ENCODE measurements around the gene LRRC47. TPM values are rescaled to one million over a fixed set of nuclear protein-coding genes. Genes with fewer than 3 reads are reported as not detected.

LRRC47 gene
- total and polyA plus RNA-seq, 2 of the 13 experiments (the other 11 are each of a cell fraction or from before 2014, with no cell fraction given), result 18.3 to 52.5 TPM

DNA sequence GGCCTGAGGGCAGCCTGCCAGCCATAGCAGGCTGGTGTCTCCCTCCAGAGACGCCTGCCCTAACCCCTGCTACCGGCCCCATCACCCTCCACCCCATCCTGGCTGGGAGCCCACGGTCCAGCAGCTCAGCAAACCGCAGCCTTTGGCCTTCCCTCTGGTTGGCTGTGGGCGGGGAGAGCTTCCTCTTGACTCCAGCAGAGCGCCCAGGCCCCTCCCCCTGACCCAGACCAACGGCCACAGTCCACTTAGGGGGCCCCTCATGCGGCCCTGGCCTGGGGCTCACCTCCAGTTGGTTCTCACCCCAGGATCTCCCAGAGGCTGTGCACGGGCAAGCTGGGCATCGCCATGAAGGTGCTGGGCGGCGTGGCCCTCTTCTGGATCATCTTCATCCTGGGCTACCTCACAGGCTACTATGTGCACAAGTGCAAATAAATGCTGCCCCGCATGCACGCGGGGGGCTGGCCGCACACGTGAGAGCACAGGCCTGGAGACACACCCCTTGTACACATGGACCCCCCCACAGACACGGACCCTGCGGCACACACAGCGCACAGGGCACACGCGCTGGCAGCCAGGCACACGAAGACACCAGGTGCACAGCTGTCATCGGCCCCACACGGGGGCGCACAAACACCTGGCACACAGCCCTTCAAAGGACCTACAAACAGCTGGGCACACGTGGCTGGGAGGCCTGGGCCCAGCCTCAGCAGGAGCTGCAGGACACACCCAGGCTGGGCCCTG lies 20.6 kb downstream of the LRRC47 start (continued):
- TF ChIP-seq, protein P1, sequence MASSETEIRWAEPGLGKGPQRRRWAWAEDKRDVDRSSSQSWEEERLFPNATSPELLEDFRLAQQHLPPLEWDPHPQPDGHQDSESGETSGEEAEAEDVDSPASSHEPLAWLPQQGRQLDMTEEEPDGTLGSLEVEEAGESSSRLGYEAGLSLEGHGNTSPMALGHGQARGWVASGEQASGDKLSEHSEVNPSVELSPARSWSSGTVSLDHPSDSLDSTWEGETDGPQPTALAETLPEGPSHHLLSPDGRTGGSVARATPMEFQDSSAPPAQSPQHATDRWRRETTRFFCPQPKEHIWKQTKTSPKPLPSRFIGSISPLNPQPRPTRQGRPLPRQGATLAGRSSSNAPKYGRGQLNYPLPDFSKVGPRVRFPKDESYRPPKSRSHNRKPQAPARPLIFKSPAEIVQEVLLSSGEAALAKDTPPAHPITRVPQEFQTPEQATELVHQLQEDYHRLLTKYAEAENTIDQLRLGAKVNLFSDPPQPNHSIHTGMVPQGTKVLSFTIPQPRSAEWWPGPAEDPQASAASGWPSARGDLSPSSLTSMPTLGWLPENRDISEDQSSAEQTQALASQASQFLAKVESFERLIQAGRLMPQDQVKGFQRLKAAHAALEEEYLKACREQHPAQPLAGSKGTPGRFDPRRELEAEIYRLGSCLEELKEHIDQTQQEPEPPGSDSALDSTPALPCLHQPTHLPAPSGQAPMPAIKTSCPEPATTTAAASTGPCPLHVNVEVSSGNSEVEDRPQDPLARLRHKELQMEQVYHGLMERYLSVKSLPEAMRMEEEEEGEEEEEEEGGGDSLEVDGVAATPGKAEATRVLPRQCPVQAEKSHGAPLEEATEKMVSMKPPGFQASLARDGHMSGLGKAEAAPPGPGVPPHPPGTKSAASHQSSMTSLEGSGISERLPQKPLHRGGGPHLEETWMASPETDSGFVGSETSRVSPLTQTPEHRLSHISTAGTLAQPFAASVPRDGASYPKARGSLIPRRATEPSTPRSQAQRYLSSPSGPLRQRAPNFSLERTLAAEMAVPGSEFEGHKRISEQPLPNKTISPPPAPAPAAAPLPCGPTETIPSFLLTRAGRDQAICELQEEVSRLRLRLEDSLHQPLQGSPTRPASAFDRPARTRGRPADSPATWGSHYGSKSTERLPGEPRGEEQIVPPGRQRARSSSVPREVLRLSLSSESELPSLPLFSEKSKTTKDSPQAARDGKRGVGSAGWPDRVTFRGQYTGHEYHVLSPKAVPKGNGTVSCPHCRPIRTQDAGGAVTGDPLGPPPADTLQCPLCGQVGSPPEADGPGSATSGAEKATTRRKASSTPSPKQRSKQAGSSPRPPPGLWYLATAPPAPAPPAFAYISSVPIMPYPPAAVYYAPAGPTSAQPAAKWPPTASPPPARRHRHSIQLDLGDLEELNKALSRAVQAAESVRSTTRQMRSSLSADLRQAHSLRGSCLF (CRISPR knock-in tag; IDR thresholded peaks at IDR 0.05; ENCODE audit: borderline replicate concordance), result no peak
- TF ChIP-seq MED13 (CRISPR knock-in tag; IDR thresholded peaks at IDR 0.05) (no peak), JUNB (CRISPR knock-in tag; IDR thresholded peaks at IDR 0.05; ENCODE audit: borderline replicate concordance) (peak; percentile 64; the same call in 1 of the 2 replicates), HDAC1 (CRISPR knock-in tag; IDR thresholded peaks at IDR 0.05) (peak; percentile 82), CENPX (CRISPR knock-in tag; IDR thresholded peaks at IDR 0.05) (no peak), IRX3 (CRISPR knock-in tag; IDR thresholded peaks at IDR 0.05; ENCODE audit: borderline replicate concordance, low read depth) (peak; percentile 97), ZNF382 (CRISPR knock-in tag; IDR thresholded peaks at IDR 0.05; ENCODE audit: borderline replicate concordance) (no peak), REPIN1 (CRISPR knock-in tag; IDR thresholded peaks at IDR 0.05; ENCODE audit: borderline replicate concordance, low read depth) (peak; percentile 93), E2F5 (CRISPR knock-in tag; conservative IDR thresholded peaks at IDR 0.05) (no peak), SP4 (CRISPR knock-in tag; IDR thresholded peaks at IDR 0.05) (peak; percentile 66), ZBTB26 (CRISPR knock-in tag; IDR thresholded peaks at IDR 0.05; ENCODE audit: borderline replicate concordance) (peak; percentile 80), ELF1 (CRISPR knock-in tag; IDR thresholded peaks at IDR 0.05) (no peak; the same call in 1 of the 2 replicates), FOXA3 (CRISPR knock-in tag; IDR thresholded peaks at IDR 0.05) (0 out of 2 replicates have a peak, but pooled peaks have one; percentile 47), ZNF264 (CRISPR knock-in tag; IDR thresholded peaks at IDR 0.05) (peak; percentile 53), DMAP1 (CRISPR knock-in tag; IDR thresholded peaks at IDR 0.05) (peak; percentile 85), NCOA5 (CRISPR knock-in tag; IDR thresholded peaks at IDR 0.05) (peak; percentile 21; the same call in 1 of the 2 replicates), NFKBIZ (CRISPR knock-in tag; IDR thresholded peaks at IDR 0.05) (no peak), ZNF660 (CRISPR knock-in tag; IDR thresholded peaks at IDR 0.05; ENCODE audit: borderline replicate concordance, low read depth) (no peak), ZIK1 (CRISPR knock-in tag; IDR thresholded peaks at IDR 0.05; ENCODE audit: borderline replicate concordance, low read depth) (peak; percentile 75; the same call in 1 of the 2 replicates), ZFP90 (CRISPR knock-in tag; IDR thresholded peaks at IDR 0.05; ENCODE audit: borderline replicate concordance) (no peak; the same call in 1 of the 2 replicates), ZNF563 (CRISPR knock-in tag; IDR thresholded peaks at IDR 0.05) (no peak)
- TF ChIP-seq, protein P2, sequence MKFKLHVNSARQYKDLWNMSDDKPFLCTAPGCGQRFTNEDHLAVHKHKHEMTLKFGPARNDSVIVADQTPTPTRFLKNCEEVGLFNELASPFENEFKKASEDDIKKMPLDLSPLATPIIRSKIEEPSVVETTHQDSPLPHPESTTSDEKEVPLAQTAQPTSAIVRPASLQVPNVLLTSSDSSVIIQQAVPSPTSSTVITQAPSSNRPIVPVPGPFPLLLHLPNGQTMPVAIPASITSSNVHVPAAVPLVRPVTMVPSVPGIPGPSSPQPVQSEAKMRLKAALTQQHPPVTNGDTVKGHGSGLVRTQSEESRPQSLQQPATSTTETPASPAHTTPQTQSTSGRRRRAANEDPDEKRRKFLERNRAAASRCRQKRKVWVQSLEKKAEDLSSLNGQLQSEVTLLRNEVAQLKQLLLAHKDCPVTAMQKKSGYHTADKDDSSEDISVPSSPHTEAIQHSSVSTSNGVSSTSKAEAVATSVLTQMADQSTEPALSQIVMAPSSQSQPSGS (CRISPR knock-in tag; IDR thresholded peaks at IDR 0.05), result peak; percentile 25; the same call in 1 of the 2 replicates
